Nephron progenitor cell (in vitro differentiated cells): Measurements from ENCODE around the gene TFRC.
"Not testable (repeated sequence)": the region's sequence is repeated elsewhere in the genome, so short reads cannot be mapped to it uniquely, and the experiment has no call there.

Source experiments
- DNase-seq: peaks from one replicate; pipeline ENCODE4 v3.0.0; 2021
- H3K27ac Mint-ChIP-seq: 2 replicates; pipeline ENCODE4 v1.8.0; 2021; ENCODE audit warnings: mild to moderate bottlenecking, moderate library complexity, mixed read lengths
- H3K27me3 Mint-ChIP-seq: 2 replicates; pipeline ENCODE4 v1.8.0; 2021; ENCODE audit warnings: mild to moderate bottlenecking, low read depth, mixed read lengths; ENCODE audit not compliant: poor library complexity
- H3K36me3 Mint-ChIP-seq: 2 replicates; pipeline ENCODE4 v1.8.0; 2021; ENCODE audit warnings: low read depth, mixed read lengths
- H3K4me1 Mint-ChIP-seq: 2 replicates; pipeline ENCODE4 v1.8.0; 2021; ENCODE audit warnings: mixed read lengths
- H3K4me3 Mint-ChIP-seq: 2 replicates; pipeline ENCODE4 v1.8.0; 2021; ENCODE audit warnings: mild to moderate bottlenecking, moderate library complexity, mixed read lengths
- H3K9me3 Mint-ChIP-seq: 2 replicates; pipeline ENCODE4 v1.8.0; 2021; ENCODE audit warnings: mild to moderate bottlenecking, moderate library complexity, mixed read lengths
- CTCF ChIP-seq: fragments of 200-600 bp; sonication (generic); IDR thresholded peaks from 2 replicates; pipeline ENCODE4 v1.5.0; 2021; ENCODE audit warnings: antibody characterized with exemption

Gene TFRC

GRCh38 chr3:196087906-196088305 lies 6.0 kb upstream of the TFRC start:
- Mint-ChIP-seq H3K9me3 (no peaks in the 10 kb centered on the region), H3K4me3 (no peak overlapping the region), H3K4me1 (peaks cover 5% of the 10 kb centered on the region), H3K36me3 (no peaks in the 10 kb centered on the region), H3K27me3 (no peaks in the 10 kb centered on the region), H3K27ac (no peak overlapping the region)
- TF ChIP-seq CTCF, result no peak
- no peak for DNase-seq

DNA sequence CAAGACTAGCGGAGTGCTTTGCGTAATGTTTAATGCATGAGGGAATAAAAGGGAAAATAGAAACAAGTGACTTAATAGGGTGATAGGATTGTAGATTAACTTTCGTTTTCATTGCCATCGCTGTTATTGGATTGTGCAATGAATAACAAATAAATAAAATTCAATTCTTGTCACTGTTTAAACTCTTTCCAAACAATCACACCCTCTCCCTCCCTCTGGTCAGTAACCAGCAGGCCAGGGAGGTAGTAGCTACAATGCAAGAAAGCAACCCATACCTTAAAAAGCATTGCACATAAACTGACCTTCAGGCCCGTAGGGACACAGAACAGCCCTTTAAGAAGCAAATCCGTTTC lies 705 bp upstream of the TFRC start:
- no peak overlapping the region for H3K27ac Mint-ChIP-seq
- TF ChIP-seq CTCF, result no peak

GRCh38 chr3:196081002-196081833 lies 672 bp downstream of the TFRC start:
- Mint-ChIP-seq H3K27ac (peak overlapping the region; percentile 97), H3K9me3 (no peaks in the 10 kb centered on the region)

More for the DNA sequence above, 705 bp upstream of the TFRC start:
- DNase-seq, result no peak
- H3K4me3 Mint-ChIP-seq, result peak overlapping the region; percentile 96
- H3K27me3 Mint-ChIP-seq, result no peaks in the 10 kb centered on the region
- no peaks in the 10 kb centered on the region for H3K36me3 Mint-ChIP-seq
- H3K4me1 Mint-ChIP-seq, result peaks cover 28% of the 10 kb centered on the region
- no peaks in the 10 kb centered on the region for H3K9me3 Mint-ChIP-seq

GRCh38 chr3:196080101-196080846 lies 1.6 kb downstream of the TFRC start:
- Mint-ChIP-seq H3K4me3 (peak overlapping the region; percentile 96), H3K36me3 (peaks cover 11% of the 10 kb centered on the region), H3K27ac (peak overlapping the region; percentile 97), H3K4me1 (peaks cover 24% of the 10 kb centered on the region)
- not testable (repeated sequence) for DNase-seq, H3K27me3 Mint-ChIP-seq, H3K9me3 Mint-ChIP-seq

More at GRCh38 chr3:196081002-196081833, 672 bp downstream of the TFRC start:
- no peak for TF ChIP-seq CTCF
- Mint-ChIP-seq H3K4me1 (peaks cover 28% of the 10 kb centered on the region), H3K36me3 (peaks cover 5% of the 10 kb centered on the region), H3K4me3 (peak overlapping the region; percentile 96), H3K27me3 (no peaks in the 10 kb centered on the region)
- peak; percentile 60 for DNase-seq

DNA sequence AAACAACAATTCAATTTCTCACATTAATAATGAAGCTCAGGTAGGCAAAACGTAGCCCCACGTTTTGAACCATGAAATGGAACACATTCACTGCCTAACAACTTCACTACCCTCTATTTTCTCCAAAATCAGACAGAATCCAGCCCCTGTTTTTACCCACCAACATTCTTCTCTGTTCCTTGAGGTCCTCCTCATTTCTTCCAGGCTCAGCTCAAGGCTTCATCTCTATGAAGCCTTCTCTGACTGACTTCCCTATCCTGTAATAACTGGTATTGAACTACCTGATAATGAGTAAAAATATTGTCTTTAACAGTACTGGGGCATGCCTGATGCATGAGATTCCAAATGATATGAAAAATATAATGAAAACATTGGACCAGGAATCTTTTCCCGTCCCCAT lies 2.2 kb downstream of the TFRC start:
- Mint-ChIP-seq H3K36me3 (peaks cover 16% of the 10 kb centered on the region), H3K4me3 (peak overlapping the region; percentile 96), H3K9me3 (no peaks in the 10 kb centered on the region), H3K4me1 (peaks cover 23% of the 10 kb centered on the region), H3K27me3 (no peaks in the 10 kb centered on the region), H3K27ac (no peak overlapping the region)
- no peak for DNase-seq
- no peak for TF ChIP-seq CTCF

DNA sequence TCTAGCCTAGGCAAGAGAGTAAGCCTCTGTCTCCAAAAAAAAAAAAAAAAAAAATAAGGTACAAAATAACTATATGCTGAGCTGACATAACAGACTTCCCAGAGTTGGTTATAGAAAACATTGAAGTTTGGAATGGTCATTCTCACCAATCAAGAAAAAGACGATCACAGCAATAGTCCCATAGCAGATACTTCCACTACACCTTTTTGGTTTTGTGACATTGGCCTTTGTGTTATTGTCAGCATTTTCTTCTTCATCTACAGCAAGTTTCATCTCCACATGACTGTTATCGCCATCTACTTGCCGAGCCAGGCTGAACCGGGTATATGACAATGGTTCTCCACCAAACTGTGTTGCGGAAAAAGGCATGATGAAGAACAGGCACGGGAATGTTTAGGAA lies 6.9 kb downstream of the TFRC start:
- DNase-seq, result no peak
- Mint-ChIP-seq H3K27ac (no peak overlapping the region), H3K27me3 (no peaks in the 10 kb centered on the region), H3K36me3 (peaks cover 51% of the 10 kb centered on the region), H3K9me3 (no peaks in the 10 kb centered on the region), H3K4me3 (no peak overlapping the region), H3K4me1 (peaks cover 11% of the 10 kb centered on the region)
- TF ChIP-seq CTCF, result no peak
